Activated CD8-positive, alpha-beta memory T cell treated with anti-CD3 and anti-CD28 coated beads for 48 hours (primary cell): ENCODE results near the gene EPHB2.

Experiments used
- DNase-seq, 3 experiments: peaks; one replicate each; pipeline ENCODE4 v3.0.0-alpha.2; 2020; ENCODE audit warnings: low read depth in 2 of 3, low spot score in 2 of 3

The EPHB2 gene

DNA sequence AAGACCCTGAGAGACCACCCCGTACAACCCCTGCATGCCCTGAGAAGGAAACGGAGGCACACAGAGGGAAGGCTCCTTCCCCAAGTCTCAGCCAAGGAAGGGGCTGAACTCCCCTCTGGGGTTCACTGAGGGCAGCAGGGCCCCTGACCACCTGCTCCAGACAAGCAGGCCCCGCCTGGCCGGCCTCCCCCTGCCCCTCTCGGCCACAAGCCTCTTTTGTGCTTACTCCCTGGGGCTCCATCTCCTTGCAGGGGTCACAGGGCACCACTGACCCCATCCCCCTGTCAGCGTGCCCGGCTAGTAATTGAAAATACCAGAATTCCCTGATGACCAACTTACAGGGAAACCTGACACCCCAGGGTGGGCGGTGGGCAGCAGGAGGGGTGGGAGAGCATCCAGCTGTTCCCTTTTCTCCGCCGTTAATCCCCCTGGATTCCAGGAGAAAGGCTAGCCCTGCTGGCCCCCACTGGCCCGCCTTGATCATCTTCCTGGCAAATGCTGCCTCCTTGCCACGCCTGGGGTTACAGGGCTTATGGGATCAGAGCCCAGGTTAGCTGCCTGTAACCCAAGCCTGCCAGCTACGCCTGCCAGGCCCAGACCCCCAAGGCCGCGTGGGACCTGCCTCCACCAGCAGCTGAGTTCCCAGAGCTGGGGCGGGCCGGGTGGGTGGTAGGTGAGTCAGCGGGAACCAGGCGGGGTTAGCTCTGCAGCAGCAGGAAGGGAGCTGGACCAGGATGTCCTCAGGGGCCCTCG, 165.9 kb downstream of the EPHB2 start:
- no peak for DNase-seq

DNA sequence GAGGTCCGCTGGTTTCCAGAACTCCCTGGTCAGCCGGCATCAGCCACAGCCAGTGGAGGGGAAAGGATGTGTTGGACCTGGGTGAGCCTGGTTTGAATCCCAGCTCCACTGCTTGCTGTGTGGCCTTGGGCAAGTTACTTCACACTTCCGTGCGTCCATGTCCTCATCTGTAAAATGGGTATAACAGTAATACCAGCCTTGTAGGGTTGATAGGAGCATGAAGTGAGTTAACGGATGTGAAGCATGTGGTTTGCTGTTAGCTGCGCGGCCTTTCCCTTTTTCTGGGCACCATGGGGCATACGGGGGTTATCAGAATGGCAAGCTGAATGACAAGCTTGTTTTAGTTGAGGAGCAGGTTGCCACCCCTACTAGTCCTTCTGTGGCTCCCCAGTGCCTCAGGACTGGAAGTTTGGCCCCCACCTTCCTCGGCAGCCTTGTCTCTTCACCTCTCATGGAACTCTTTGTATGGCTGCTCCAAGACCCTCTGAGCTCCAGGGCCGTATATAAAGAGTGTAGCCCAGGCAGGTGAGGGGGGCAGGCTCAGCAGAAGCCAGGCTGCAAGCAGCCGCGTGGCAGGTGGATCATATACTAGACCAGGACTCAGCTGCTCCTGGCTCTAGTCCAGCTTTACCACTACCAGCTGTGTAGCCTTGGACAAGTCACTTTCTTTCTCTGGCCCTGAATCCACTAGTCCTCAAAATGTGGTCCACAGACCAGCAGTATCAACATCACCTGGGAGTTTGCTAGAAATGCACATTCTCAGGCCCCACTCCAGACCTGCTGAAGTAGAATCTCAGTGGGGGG, 166.7 kb downstream of the EPHB2 start:
- no peak for DNase-seq

DNA sequence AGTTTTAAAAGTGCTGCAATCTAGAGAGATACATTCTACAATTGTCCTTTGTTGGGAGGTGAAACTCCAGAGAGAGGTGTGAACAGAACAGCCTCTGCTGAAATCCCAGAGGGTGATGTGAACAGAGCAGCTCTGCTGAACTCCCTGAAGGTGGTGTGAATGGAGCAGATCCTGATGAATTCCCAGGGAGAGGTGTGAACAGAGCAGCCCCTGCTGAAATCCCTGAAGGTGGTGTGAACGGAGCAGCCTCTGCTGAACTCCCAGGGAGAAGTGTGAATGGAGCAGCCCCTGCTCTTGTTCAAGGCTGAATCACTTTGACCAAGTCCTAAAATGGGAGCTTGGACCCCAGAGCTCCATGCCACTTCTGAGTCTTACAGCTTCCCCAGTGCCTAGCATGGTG, 167.3 kb downstream of the EPHB2 start:
- DNase-seq = no peak

DNA sequence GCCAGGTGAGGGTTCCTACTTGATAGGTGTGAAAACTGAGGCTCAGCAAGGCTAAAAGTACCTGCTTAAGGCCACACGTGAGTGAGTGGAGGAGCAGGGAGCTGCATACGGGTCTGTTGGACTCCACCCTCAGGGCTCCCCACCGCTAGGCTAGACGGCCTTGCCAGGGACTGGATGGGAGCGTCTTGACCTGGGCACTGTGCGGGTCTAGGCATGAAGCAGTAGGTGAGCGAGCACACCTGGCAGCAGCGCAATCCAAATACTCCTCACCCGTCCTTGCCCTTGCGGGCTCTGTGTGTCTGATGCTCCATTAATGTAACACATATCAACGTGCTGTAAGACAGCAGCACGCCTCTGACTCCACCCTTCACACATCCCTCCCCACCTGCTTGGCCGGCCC, 168.0 kb downstream of the EPHB2 start:
- DNase-seq = no peak

DNA sequence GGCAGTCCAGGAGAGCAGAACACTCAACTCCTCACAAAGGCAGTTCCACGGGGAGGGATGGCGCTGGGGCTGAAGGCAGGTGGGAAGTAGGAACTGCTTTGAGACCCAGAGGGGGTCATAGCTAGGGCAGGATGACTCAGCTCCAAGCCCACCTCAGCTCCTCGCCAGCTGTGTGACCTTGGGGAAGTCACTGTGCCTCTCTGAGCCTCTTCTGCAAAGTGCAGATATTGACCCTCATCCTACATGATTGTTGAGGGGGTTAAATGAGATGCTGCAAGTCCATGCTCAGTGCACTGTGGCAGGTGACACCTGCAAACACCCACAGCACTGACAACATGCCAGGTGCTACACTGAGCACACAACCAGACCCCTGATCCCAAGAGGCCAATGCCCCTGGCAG, 168.8 kb downstream of the EPHB2 start:
- DNase-seq = no peak

DNA sequence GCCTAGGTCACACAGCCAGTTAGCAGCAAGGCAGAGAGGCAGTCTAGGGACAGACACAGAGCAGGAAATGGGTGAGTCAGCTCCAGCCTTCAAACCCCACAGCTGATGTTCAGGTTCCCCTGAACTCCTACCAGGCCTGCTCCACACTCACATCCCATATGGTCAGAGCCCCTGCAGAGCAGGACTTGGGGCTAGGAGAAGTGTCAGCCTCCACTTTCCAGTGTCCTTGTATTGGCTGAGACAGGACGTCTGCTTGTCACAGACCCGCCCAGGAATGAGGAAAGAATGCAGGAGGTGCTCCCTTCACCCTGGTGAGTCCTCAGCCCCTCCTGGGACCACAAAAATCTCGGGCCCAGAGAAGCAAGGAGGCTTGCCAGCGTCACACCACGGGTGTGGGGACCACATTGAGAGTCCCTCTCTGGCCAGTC, 169.5 kb downstream of the EPHB2 start:
- no peak for DNase-seq

DNA sequence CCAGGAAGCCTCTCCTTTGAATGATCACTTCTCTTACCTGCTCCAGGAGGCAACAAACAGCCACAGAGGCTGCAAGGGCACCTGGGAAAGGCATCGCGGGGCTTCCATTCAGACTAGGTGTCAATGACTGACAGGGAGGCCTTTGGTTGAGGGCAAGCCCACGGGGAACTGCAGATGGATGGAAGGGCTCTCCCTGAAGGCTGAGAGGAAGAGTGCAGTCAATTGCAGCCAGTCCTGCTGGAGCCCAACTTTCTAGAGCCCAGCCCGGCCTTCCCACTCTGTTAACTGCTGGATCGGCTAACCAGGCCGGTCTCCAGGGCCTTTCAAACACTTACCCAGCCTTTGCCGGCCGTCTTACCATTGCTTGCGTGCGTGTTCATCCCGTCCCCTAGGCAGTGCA, 172.8 kb downstream of the EPHB2 start:
- no peak for DNase-seq

DNA sequence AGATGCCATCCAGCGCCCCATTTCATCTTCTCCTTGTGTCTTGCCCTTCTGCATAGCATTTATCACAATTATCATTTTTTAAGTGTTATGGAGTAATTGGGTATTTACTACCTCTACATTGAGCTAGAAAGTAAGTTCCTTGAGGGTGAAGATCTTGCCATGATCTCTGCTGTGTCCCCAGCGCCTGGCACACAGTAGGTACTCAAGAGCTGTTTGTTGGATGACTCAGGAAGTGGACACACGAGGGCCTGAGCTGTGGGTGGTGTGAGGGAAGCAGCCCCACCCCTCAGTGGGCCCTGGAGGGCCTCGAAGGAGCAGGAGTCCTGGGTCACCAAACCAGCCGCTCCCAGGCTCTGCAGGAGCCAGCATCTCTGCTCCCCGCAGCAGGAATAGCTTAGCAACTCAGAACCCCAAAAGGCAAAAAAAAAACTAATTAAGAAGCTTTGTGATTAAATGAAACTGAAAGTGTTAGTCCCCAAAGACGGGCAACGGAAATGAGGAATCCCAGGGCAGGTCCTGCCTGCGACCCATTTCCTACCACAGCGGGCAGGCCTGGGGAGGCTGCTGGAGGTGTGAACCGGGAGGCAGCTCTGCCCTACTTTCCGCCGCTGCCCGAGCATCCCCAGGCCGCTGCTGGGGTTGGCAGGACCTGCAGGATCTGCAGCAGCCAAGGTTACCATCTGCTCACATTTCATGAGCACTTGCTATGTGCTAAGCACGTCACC, 174.3 kb downstream of the EPHB2 start:
- DNase-seq = peak in 1 of 3 experiments; percentile 10

DNA sequence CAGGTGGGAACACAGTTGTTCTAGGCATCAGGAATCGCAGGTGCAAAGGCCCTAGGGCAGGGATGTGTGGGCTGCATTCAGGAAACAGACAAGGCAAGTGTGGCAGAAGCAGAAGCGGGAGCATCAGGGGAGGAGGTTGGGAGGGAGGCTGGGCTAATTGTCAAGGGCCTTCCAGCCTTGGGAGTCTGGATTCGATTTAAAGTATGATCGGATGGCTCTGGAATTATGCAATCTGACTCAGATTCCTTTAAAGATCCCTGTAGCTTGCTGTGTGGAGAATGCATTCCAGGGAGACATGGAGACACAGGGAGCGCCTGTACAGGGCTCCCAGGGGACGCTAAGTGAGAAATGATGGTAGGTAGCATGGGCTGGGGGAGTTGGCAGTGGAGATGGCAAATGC, 175.6 kb downstream of the EPHB2 start:
- DNase-seq = no peak

DNA sequence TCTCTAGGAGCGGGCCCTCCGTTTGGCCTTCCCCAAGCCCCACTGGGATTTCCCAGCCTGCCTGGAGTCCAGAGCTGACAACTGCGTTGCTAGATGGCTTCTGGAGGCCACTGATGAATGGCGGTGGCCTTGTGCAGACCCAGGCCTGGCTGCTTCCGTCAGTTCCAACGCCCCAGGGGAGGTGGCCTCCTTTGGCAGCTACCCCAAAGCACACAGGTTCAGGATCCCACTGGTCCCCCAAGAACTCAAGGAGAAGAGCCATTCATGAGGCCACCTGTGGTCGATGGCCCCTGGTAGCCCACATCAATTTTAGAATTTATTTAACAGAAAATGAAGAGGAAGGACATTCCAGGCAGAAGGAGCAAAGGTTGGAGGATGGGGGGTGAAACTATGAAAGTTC, 176.9 kb downstream of the EPHB2 start:
- DNase-seq = no peak

DNA sequence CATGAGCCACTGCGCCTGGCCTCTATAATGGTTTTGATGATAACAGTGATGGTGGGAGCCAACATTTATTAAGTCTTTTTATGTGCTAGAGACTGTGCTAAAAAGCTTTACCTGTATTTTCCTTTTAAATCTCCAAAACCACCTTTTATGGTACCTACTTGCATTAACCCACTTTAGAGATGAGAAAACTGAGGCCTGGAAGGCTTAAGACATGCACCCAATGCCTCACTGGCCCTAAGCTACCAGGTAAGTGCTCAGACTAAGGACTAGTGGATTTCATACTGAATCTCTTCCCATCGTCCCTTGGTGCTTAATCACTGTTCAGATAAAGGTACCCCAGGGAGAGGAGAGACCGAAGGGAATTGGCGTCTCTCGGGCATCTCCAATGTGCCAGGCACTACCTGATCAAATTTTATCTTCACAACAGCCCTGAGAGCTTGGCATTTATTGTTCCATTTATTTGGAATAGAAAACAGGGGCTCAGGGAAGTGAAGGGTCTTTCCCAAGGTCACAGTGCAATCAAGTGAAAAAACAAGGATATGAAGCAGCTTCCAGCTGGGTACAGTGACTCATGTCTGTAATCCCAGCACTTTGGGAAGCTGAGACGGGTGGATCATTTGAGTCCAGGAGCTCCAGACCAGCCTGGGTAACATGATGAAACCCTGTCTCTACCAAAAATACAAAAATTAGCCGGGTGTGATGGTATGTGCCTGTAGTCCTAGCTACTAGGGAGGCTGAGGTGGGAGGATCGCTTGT, 177.9 kb downstream of the EPHB2 start:
- DNase-seq = no peak

DNA sequence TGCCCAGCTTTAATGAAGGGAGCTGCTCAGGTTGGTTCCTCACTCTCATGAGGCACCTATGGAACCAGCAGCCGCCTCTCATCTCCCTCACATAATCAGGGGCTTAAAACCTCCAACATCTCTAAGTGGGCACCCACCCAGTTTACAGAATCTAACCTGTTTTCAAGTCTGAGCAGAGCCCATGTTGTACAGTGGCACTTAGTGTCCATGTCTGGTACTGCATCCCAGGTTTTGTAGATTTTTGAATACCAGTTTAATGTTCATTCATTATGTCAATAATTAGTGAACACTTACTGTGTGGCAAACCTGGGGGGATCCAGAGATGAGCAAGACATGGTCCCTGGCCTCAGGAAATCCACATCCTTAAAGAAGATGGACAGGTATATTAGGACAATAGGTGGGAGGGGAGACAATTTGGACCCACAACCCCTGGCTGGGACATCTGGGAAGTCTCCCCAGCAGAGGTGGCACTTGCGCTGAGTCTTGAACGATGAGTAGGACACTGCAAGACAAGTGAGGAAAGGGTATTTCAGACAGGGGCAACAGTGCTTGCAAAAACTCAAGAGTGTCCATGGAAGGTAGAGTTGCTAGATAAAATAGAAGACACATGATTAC, 178.7 kb downstream of the EPHB2 start:
- DNase-seq = no peak

DNA sequence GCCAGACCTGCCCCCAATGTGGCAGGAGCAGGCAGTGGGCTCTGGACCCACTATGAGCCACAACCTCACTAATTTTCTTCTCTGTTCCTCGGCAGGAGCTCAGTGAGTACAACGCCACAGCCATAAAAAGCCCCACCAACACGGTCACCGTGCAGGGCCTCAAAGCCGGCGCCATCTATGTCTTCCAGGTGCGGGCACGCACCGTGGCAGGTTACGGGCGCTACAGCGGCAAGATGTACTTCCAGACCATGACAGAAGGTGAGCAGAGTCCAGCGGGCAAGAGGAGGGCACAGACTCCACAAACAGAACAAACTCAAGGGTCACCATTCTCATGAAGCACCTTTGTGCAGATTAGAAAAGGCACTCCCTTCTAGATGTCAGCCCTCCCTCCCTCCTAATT, 182.2 kb downstream of the EPHB2 start:
- DNase-seq = no peak

DNA sequence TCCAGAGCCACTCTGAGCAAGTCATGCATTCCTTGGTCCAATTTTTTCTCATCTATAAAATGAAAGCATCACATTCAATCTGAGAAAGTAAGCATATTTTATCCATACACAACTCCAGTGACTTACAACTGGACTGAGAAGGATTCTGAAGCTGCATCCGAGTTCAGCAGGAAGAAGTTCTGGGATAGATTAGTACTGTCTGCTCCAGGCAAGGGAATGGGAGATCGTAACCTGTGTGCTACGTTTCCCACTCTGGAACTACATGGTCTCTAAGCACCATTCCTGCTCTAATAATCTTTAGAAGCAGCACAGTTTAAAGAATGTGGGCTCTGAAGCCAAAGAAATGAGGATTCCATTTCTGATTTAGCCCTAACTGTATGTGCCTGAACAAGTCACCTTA, 182.7 kb downstream of the EPHB2 start:
- no peak for DNase-seq

DNA sequence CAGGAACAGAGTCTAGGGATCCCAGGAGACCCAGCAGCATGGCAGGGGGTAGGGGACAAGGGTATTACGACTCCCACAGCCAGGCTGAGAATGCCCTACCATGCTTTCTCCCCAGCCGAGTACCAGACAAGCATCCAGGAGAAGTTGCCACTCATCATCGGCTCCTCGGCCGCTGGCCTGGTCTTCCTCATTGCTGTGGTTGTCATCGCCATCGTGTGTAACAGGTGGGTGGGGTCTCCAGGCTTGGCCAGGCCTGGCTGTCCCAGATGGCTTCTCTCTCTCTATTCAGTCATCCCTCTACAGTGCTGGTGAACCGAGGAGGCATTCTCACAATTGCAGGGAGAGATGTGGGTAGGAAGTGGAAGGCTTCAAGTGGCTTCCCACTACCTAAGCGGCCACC, 184.7 kb downstream of the EPHB2 start:
- DNase-seq = no peak

DNA sequence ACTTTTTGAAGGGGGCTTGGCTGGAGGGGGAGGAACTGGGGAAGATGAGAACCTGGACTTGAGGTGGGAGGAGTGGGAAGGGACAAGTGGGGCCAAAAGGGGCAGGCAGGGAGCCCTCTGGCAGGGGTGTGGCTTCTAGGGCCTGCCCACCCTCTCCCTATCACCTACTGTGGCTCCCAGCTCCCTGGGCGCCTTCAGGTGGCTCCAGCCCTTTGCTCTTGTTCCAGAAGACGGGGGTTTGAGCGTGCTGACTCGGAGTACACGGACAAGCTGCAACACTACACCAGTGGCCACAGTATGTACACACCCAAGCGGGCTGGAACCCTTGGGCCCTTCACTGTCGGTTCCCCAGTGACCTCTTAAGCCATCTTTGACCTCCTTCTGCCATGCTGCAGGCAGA, 185.5 kb downstream of the EPHB2 start:
- DNase-seq = no peak

DNA sequence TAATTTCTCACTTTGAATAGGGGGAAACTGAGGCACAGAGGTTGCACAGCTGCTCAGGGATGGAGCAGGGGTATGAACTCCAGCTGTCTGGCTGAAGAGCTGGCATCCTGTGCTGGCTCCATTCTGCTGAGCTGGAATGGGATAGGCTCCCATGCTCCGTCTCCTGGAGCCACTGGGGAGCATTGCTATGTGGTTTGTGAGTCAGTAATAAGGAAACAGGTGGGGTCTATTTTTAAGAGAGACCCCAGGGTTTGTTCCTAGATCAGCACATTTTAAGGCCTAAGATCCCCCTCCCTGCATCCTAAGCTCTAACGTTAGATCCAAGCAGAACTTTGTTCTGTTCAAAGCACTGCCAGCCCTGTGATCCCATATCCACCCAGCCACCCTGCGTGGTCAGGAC, 189.8 kb downstream of the EPHB2 start:
- DNase-seq = no peak

DNA sequence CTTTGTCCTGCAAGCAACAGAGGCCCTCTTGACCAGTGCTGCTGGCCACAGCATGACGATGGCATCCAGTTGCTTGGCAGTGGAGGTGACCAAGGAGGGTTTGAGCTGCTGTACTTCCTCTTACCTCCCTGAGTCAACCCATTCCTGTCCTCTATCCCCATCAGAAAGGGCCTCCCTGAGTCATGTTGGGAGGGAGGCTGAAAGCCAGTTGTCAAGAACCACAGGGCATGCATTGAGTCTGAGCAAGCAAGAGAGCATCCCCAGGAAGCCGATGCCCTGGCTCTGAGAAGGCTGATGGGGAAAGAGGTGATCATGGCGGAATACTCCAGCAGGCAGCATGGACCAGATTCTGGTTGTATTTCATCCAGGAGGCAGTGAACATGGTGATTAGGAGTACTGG, 192.5 kb downstream of the EPHB2 start:
- DNase-seq = no peak

DNA sequence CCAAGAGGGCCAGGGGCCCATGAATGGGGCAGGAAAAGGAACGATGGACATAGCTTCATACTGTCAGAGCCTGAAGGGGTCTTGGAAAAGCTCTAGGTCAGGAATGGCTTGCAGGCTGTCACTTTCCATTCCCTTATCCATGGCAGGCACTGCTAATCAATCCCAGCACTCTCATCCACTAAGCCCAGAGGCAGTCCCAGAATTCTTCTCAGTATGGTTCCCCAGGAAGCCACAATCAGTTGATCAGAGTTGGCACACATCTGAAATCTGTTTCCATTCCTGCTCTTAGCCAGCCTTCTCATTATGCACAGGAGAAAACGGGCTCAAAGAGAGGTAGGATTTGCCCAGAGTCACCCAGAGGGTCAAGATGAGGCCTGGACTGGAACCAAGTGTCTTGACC, 196.3 kb downstream of the EPHB2 start:
- no peak for DNase-seq

DNA sequence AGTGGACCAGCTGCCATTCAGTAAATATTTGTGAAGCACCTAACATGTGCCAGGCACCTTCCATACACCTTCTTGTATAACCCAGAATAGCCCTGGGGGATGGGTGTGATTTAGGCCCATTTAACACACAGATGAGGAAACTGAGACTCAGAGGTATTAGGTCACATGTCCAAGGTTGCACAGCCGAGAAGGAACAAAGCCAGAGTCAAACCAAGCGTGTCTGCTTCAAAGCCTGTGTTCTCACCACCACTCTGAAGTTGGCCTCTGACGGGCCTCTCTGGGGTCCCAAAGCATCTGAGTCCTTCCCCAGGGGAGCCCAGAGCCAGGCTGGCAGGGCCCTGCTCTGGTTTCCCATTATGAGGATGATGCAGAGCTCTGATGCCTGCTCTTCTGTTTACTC, 196.9 kb downstream of the EPHB2 start:
- no peak for DNase-seq

DNA sequence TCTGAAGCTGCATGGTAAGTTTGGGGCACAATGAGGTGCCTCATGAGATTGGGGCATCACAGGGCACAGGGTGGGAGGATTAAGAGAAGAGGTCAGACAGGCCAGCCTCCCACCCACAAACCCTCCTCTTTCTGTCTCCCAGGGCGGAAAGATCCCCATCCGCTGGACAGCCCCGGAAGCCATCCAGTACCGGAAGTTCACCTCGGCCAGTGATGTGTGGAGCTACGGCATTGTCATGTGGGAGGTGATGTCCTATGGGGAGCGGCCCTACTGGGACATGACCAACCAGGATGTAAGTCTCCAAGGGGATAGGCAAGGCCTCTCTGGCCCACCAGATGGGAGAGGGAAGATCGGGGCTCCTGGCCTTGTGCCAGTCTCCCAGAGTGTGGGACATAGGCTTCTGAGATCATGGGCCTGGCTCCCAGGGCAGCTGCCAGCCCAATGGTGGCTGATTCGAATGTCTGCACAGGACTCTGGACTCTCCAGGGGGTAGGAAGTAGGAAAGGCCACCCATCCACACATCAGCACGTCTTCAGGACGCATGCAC, 198.3 kb downstream of the EPHB2 start:
- no peak for DNase-seq
